Measurements from ENCODE around the gene TSHZ1.
"Not testable (repeated sequence)": the region's sequence is repeated elsewhere in the genome, so short reads cannot be mapped to it uniquely, and the experiment has no call there.

The TSHZ1 gene

GRCh38 chr18:75317300-75317699, 106.7 kb downstream of the TSHZ1 start:
- DNase-seq: no peak

- no peak for DNase-seq
Measured at GRCh38 chr18:75317703-75318102, 107.1 kb downstream of the TSHZ1 start.

- no peak for DNase-seq
Measured at GRCh38 chr18:75319905-75320304, 109.3 kb downstream of the TSHZ1 start.

GRCh38 chr18:75320506-75320905, 109.9 kb downstream of the TSHZ1 start:
- DNase-seq: no peak

GRCh38 chr18:75321431-75321830, 110.8 kb downstream of the TSHZ1 start:
- no peak for DNase-seq

GRCh38 chr18:75322206-75322605, 111.6 kb downstream of the TSHZ1 start:
- DNase-seq: no peak

- no peak for DNase-seq
Measured at GRCh38 chr18:75323821-75324585, 113.4 kb downstream of the TSHZ1 start.

- no peak for DNase-seq
Measured at GRCh38 chr18:75324686-75325257, 114.2 kb downstream of the TSHZ1 start.

GRCh38 chr18:75329753-75330152, 119.2 kb downstream of the TSHZ1 start:
- not testable (repeated sequence) for DNase-seq

GRCh38 chr18:75330308-75330707, 119.7 kb downstream of the TSHZ1 start:
- DNase-seq: no peak

GRCh38 chr18:75334869-75335268, 124.3 kb downstream of the TSHZ1 start:
- DNase-seq: no peak

- no peak for DNase-seq
Measured at GRCh38 chr18:75335511-75335910, 124.9 kb downstream of the TSHZ1 start.

GRCh38 chr18:75336767-75337166, 126.2 kb downstream of the TSHZ1 start:
- no peak for DNase-seq

GRCh38 chr18:75337348-75337747, 126.8 kb downstream of the TSHZ1 start:
- DNase-seq: no peak

- DNase-seq: no peak
Measured at GRCh38 chr18:75338631-75339030, 128.0 kb downstream of the TSHZ1 start.

All from OCI-M1 (cell line).